SK-N-SH (cell line): ENCODE results near the gene RAI14. TPM values are rescaled to one million over a fixed set of nuclear protein-coding genes. Genes with fewer than 3 reads are reported as not detected.

ENCODE experiments used
- CTCF ChIA-PET: fragments of 300-600, 350-600 bp; formaldehyde crosslinking; extraction: SDS; loops from one replicate; lab custom pipeline; 2021; lab: Yijun Ruan, JAX
- POLR2A ChIA-PET: fragments of 350-600 bp; sonication (Branson Sonifier 250); formaldehyde crosslinking; extraction: SDS; loops from one replicate; lab custom pipeline; 2020; ENCODE audit warnings: antibody characterized with exemption, inconsistent platforms; lab: Yijun Ruan, JAX
- DNase-seq: peaks from one replicate; pipeline ENCODE4 v3.0.0; 2012
- H2AFZ ChIP-seq: fragments of 200-600 bp; sonication (generic); 2 replicates; pipeline ENCODE4 v1.8.1; 2016; ENCODE audit warnings: antibody characterized with exemption, mild to moderate bottlenecking, low read depth
- H3F3A ChIP-seq: fragments of 200-600 bp; sonication (generic); replicated peaks from 2 replicates; pipeline ENCODE3; 2016; ENCODE audit warnings: antibody characterized with exemption, mild to moderate bottlenecking; ENCODE audit not compliant: insufficient read depth
- H3K27ac ChIP-seq, 2 experiments: fragments of 200-500 bp in 1 of 2; fragments of 200-600 bp in 1 of 2; sonication (Bioruptor generic) in 1 of 2; sonication (generic), shearing (Covaris generic) in 1 of 2; 2 replicates each; pipeline versions ENCODE4 v1.5.1 to v1.6.1; 2014 to 2016; ENCODE audit warnings: low read depth in 2 of 2, inconsistent platforms in 1 of 2, low read length in 1 of 2, mild to moderate bottlenecking in 1 of 2, mixed read lengths in 1 of 2
- H3K27me3 ChIP-seq: fragments of 200-600 bp; sonication (generic), shearing (Covaris generic); 2 replicates; pipeline ENCODE4 v1.6.1; 2016; ENCODE audit warnings: mixed run types; ENCODE audit not compliant: insufficient read depth
- H3K36me3 ChIP-seq, 2 experiments: fragments of 200-500 bp in 1 of 2; fragments of 200-600 bp in 1 of 2; sonication (Bioruptor generic) in 1 of 2; sonication (generic) in 1 of 2; replicated peaks in 1 of 2; 2 replicates each; pipeline versions ENCODE3 to v1.5.1; 2014 to 2016; ENCODE audit warnings: low read length in 1 of 2, mild to moderate bottlenecking in 1 of 2; ENCODE audit not compliant: insufficient read depth in 2 of 2, control insufficient read depth in 1 of 2
- H3K4me1 ChIP-seq, 2 experiments: fragments of 200-500 bp in 1 of 2; fragments of 200-600 bp in 1 of 2; sonication (Bioruptor generic) in 1 of 2; sonication (generic), shearing (Covaris generic) in 1 of 2; 2 replicates each; pipeline versions ENCODE4 v1.5.1 to v1.6.1; 2014 to 2016; ENCODE audit warnings: low read depth in 1 of 2, low read length in 1 of 2, mixed run types in 1 of 2; ENCODE audit not compliant: insufficient read depth in 2 of 2, control insufficient read depth in 1 of 2
- H3K4me2 ChIP-seq: fragments of 200-600 bp; sonication (generic), shearing (Covaris generic); 2 replicates; pipeline ENCODE4 v1.6.1; 2017; ENCODE audit warnings: mixed run types
- H3K4me3 ChIP-seq, 2 experiments: fragments of 200-500 bp in 1 of 2; fragments of 200-600 bp in 1 of 2; sonication (Bioruptor generic) in 1 of 2; sonication (generic), shearing (Covaris generic) in 1 of 2; 2 replicates each; pipeline versions ENCODE4 v1.5.1 to v1.8.1; 2014 to 2016; ENCODE audit warnings: low read depth in 2 of 2, inconsistent platforms in 1 of 2, low read length in 1 of 2, mild to moderate bottlenecking in 1 of 2, mixed read lengths in 1 of 2, moderate library complexity in 1 of 2
- H3K79me2 ChIP-seq: fragments of 200-600 bp; sonication (generic); 2 replicates; pipeline ENCODE4 v1.8.1; 2017; ENCODE audit warnings: mild to moderate bottlenecking; ENCODE audit not compliant: insufficient read depth
- H3K9ac ChIP-seq: fragments of 200-600 bp; sonication (generic); 2 replicates; pipeline ENCODE4 v1.6.1; 2017; ENCODE audit warnings: mixed run types
- H3K9me2 ChIP-seq: fragments of 200-600 bp; sonication (generic); 2 replicates; pipeline ENCODE4 v1.6.1; 2017; ENCODE audit warnings: mixed run types
- H3K9me3 ChIP-seq: fragments of 200-600 bp; sonication (generic); 2 replicates; pipeline ENCODE4 v1.6.1; 2017; ENCODE audit warnings: mixed run types, mild to moderate bottlenecking, moderate library complexity
- H4K20me1 ChIP-seq: fragments of 200-600 bp; sonication (generic); 2 replicates; pipeline ENCODE4 v1.6.1; 2017; ENCODE audit warnings: mild to moderate bottlenecking, mixed run types; ENCODE audit not compliant: insufficient read depth
- CHD2 ChIP-seq: fragments of 150-350 bp; IDR thresholded peaks from 2 replicates; pipeline ENCODE4 v1.6.1; 2018; ENCODE audit warnings: low read length; ENCODE audit not compliant: partially characterized antibody
- ELF1 ChIP-seq: IDR thresholded peaks from 2 replicates; pipeline ENCODE4 v1.4.0; 2012
- EZH2phosphoT487 ChIP-seq: fragments of 200-600 bp; sonication (generic); IDR thresholded peaks from 2 replicates; pipeline ENCODE4 v1.6.1; 2017; ENCODE audit warnings: low read depth, mixed run types, mild to moderate bottlenecking, antibody characterized with exemption, moderate library complexity, borderline replicate concordance
- GATA2 ChIP-seq: sonication (generic); formaldehyde crosslinking; IDR thresholded peaks from 2 replicates; pipeline ENCODE4 v1.5.0; 2020; ENCODE audit warnings: mild to moderate bottlenecking, missing genetic modification reagents
- MEF2A ChIP-seq: IDR thresholded peaks from 2 replicates; pipeline ENCODE4 v1.4.0; 2012; ENCODE audit warnings: low read depth, borderline replicate concordance
- RCOR1 ChIP-seq: fragments of 150-350 bp; IDR thresholded peaks from 2 replicates; pipeline ENCODE4 v1.6.1; 2017; ENCODE audit warnings: antibody characterized with exemption, low read length
- TCF12 ChIP-seq: IDR thresholded peaks from 2 replicates; pipeline ENCODE4 v1.4.0; 2012
- TEAD4 ChIP-seq: IDR thresholded peaks from 2 replicates; pipeline ENCODE4 v1.4.0; 2012; ENCODE audit warnings: mild to moderate bottlenecking, borderline replicate concordance; ENCODE audit not compliant: insufficient read depth
- WGBS: methylation state at CpG from one replicate; pipeline ENCODE4 v1.1.6; 2017; ENCODE audit warnings: low lambda C conversion rate; 5-methylcytosine and 5-hydroxymethylcytosine counted together
- polyA plus RNA-seq, 3 experiments: library from polyadenylated mRNA; depleted of rRNA; stranded (reverse); fragments of >200 nt; gene quantifications; 2 replicates each; pipeline ENCODE4 v1.2.3, GENCODE V29; 2012
- TF ChIP-seq, protein P1 (sequence below): IDR thresholded peaks from 2 replicates; pipeline ENCODE4; 2012
- TF ChIP-seq, protein P2 (sequence below): fragments of 150-350 bp; IDR thresholded peaks from 2 replicates; pipeline ENCODE4 v1.6.1; 2017; ENCODE audit warnings: antibody characterized with exemption, low read length, low read depth, borderline replicate concordance
- TF ChIP-seq, protein P3 (sequence below): IDR thresholded peaks from 2 replicates; pipeline ENCODE4 v1.6.1; 2012; ENCODE audit warnings: mild to moderate bottlenecking, low read depth, low read length, moderate library complexity
- TF ChIP-seq, protein P4 (sequence below): IDR thresholded peaks from 2 replicates; pipeline ENCODE4 v1.4.0; 2012; ENCODE audit warnings: low read depth, borderline replicate concordance
- TF ChIP-seq, protein P5 (sequence below): IDR thresholded peaks from 2 replicates; pipeline ENCODE4 v1.4.0; 2012; ENCODE audit warnings: low read depth
- TF ChIP-seq, protein P6 (sequence below): fragments of 150-350 bp; IDR thresholded peaks from 2 replicates; pipeline ENCODE4 v1.6.1; 2016; ENCODE audit warnings: mild to moderate bottlenecking, low read depth, low read length

Gene RAI14
- polyA plus RNA-seq, 1 of the 3 experiments (the other 2 are of a cell fraction), result 53.2 TPM

DNA sequence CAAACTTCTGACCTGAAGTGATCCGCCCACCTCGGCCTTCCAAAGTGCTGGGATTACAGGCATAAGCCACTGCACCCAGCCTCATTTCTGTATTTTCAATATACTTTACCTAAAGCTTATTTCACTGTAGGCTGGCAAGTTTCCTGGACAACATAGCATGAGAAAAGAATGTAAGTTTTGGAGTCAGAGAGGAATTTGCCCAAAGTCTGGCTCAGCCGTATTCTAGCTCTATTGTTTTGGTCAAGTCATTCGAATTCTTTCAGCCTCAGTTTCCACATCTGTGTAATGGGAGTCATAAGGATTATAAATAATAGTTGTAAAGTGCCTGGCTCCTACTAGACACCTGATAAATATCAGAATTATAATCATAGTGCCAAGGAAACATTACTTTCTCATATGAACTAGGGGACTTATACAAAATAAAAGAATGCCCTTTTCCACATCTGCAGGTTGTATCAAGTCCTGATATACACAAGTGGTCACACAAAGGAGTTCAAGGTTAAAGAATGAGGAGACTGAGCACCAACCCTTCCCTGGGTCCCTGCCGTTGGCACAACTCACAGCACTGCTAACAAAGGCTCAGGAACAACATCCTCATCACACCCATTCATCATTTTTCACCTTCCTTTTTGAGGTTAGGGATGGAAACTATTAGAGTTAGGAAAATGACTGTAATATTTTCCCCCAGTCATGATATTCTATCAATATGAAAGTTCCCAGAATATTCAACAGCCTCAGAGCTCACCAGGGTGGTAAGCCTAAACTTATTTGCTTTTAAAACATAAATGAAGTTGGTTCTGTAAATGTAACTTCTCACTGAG lies 34.6 kb upstream of the RAI14 start:
- no peak for DNase-seq
- Histone ChIP-seq H3K79me2 (no peaks in the 10 kb centered on the region), H4K20me1 (no peaks in the 10 kb centered on the region), H3K27me3 (no peaks in the 10 kb centered on the region), H2AFZ (peak overlapping the region; percentile 39), H3K4me2 (peak overlapping the region; percentile 45; the same call in 1 of the 2 replicates), H3K27ac (peak overlapping the region; percentile 77 to 82; a peak in 3 of 4 replicates), H3K9ac (peak overlapping the region; percentile 55; the same call in 1 of the 2 replicates), H3K4me1 (peaks cover 0 to 20% of the 10 kb centered on the region in 2 experiments; a peak in 2 of 4 replicates), H3K36me3 (no peaks in the 10 kb centered on the region), H3K9me3 (no peaks in the 10 kb centered on the region), H3F3A (peaks cover 27% of the 10 kb centered on the region), H3K9me2 (no peaks in the 10 kb centered on the region), H3K4me3 (no peak overlapping the region)
- CTCF ChIA-PET, result no interaction called here
- 47% methylated on average over 5 of the region's 5 CpGs for WGBS
- TF ChIP-seq, protein P1, sequence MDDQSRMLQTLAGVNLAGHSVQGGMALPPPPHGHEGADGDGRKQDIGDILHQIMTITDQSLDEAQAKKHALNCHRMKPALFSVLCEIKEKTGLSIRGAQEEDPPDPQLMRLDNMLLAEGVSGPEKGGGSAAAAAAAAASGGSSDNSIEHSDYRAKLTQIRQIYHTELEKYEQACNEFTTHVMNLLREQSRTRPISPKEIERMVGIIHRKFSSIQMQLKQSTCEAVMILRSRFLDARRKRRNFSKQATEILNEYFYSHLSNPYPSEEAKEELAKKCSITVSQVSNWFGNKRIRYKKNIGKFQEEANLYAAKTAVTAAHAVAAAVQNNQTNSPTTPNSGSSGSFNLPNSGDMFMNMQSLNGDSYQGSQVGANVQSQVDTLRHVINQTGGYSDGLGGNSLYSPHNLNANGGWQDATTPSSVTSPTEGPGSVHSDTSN, result no peak
- 0 out of 2 replicates have a peak, but pooled peaks have one; percentile 18 for TF ChIP-seq TEAD4
- TF ChIP-seq, protein P2, sequence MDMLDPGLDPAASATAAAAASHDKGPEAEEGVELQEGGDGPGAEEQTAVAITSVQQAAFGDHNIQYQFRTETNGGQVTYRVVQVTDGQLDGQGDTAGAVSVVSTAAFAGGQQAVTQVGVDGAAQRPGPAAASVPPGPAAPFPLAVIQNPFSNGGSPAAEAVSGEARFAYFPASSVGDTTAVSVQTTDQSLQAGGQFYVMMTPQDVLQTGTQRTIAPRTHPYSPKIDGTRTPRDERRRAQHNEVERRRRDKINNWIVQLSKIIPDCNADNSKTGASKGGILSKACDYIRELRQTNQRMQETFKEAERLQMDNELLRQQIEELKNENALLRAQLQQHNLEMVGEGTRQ, result no peak
- POLR2A ChIA-PET, result no interaction called here

DNA sequence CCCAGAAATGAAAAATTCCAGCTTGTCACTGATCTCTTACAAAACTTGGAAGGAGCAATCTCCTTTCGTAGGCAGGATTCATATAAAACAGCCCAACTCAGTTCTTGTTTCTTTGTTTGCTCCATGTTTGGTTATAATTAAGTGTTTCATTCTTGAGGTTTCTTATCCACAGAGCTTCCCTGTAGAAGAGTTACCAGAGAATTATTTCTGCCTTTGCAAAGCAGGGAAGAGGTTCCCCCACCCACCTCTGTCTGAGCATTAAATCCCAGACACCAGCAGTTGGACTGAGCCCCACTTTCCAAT lies 34.1 kb upstream of the RAI14 start:
- H3K36me3 ChIP-seq, result no peaks in the 10 kb centered on the region
- no peaks in the 10 kb centered on the region for H3K9me3 ChIP-seq
- no peak overlapping the region for H3K4me3 ChIP-seq
- peaks cover 24% of the 10 kb centered on the region for H3F3A ChIP-seq
- H2AFZ ChIP-seq, result peak overlapping the region; percentile 39
- POLR2A ChIA-PET, result no interaction called here
- no peaks in the 10 kb centered on the region for H3K79me2 ChIP-seq
- CTCF ChIA-PET, result no interaction called here
- no peaks in the 10 kb centered on the region for H3K27me3 ChIP-seq
- H3K9me2 ChIP-seq, result no peaks in the 10 kb centered on the region
- H3K27ac ChIP-seq, result peak overlapping the region; percentile 77 to 82; a peak in 3 of 4 replicates
- DNase-seq, result no peak
- H4K20me1 ChIP-seq, result no peaks in the 10 kb centered on the region
- WGBS, result 15% methylated on average over 1 of the region's 1 CpG
- H3K4me1 ChIP-seq, result peaks cover 0 to 22% of the 10 kb centered on the region in 2 experiments; a peak in 2 of 4 replicates
- peak overlapping the region; percentile 55; the same call in 1 of the 2 replicates for H3K9ac ChIP-seq
- peak overlapping the region; percentile 45; the same call in 1 of the 2 replicates for H3K4me2 ChIP-seq
- TF ChIP-seq TEAD4 (no peak), MEF2A (no peak), TCF12 (no peak), EZH2phosphoT487 (no peak), CHD2 (no peak), GATA2 (CRISPR knock-in tag) (no peak), RCOR1 (no peak), ELF1 (no peak)
- TF ChIP-seq, protein P3, sequence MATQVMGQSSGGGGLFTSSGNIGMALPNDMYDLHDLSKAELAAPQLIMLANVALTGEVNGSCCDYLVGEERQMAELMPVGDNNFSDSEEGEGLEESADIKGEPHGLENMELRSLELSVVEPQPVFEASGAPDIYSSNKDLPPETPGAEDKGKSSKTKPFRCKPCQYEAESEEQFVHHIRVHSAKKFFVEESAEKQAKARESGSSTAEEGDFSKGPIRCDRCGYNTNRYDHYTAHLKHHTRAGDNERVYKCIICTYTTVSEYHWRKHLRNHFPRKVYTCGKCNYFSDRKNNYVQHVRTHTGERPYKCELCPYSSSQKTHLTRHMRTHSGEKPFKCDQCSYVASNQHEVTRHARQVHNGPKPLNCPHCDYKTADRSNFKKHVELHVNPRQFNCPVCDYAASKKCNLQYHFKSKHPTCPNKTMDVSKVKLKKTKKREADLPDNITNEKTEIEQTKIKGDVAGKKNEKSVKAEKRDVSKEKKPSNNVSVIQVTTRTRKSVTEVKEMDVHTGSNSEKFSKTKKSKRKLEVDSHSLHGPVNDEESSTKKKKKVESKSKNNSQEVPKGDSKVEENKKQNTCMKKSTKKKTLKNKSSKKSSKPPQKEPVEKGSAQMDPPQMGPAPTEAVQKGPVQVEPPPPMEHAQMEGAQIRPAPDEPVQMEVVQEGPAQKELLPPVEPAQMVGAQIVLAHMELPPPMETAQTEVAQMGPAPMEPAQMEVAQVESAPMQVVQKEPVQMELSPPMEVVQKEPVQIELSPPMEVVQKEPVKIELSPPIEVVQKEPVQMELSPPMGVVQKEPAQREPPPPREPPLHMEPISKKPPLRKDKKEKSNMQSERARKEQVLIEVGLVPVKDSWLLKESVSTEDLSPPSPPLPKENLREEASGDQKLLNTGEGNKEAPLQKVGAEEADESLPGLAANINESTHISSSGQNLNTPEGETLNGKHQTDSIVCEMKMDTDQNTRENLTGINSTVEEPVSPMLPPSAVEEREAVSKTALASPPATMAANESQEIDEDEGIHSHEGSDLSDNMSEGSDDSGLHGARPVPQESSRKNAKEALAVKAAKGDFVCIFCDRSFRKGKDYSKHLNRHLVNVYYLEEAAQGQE, result no peak
- TF ChIP-seq, protein P4, sequence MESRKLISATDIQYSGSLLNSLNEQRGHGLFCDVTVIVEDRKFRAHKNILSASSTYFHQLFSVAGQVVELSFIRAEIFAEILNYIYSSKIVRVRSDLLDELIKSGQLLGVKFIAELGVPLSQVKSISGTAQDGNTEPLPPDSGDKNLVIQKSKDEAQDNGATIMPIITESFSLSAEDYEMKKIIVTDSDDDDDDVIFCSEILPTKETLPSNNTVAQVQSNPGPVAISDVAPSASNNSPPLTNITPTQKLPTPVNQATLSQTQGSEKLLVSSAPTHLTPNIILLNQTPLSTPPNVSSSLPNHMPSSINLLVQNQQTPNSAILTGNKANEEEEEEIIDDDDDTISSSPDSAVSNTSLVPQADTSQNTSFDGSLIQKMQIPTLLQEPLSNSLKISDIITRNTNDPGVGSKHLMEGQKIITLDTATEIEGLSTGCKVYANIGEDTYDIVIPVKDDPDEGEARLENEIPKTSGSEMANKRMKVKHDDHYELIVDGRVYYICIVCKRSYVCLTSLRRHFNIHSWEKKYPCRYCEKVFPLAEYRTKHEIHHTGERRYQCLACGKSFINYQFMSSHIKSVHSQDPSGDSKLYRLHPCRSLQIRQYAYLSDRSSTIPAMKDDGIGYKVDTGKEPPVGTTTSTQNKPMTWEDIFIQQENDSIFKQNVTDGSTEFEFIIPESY, result no peak
- TF ChIP-seq, protein P5, sequence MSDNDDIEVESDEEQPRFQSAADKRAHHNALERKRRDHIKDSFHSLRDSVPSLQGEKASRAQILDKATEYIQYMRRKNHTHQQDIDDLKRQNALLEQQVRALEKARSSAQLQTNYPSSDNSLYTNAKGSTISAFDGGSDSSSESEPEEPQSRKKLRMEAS, result no peak
- TF ChIP-seq, protein P6, sequence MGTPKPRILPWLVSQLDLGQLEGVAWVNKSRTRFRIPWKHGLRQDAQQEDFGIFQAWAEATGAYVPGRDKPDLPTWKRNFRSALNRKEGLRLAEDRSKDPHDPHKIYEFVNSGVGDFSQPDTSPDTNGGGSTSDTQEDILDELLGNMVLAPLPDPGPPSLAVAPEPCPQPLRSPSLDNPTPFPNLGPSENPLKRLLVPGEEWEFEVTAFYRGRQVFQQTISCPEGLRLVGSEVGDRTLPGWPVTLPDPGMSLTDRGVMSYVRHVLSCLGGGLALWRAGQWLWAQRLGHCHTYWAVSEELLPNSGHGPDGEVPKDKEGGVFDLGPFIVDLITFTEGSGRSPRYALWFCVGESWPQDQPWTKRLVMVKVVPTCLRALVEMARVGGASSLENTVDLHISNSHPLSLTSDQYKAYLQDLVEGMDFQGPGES, result no peak
